ENCODE measurements around the gene COX6A1. TPM values are rescaled to one million over a fixed set of nuclear protein-coding genes. Genes with fewer than 3 reads are reported as not detected.

The COX6A1 gene
- 780 to 819 TPM (median 788 TPM) in 5 replicates for total RNA-seq (2022; extraction: Qiagen RNA extraction; ENCODE audit: low read depth)

GRCh38 chr12:120437735-120438494, at the start of gene COX6A1:
COX6A1 (plus strand) TSS chr12:120438113; CDS start chr12:120438127, 14 bp downstream.

GRCh38 chr12:120445911-120446843, 8.3 kb downstream of the COX6A1 start, which contains the start of the genes GATC and TRIAP1:
GATC (plus strand) TSS chr12:120446444; CDS start chr12:120446481, 37 bp downstream.
TRIAP1 (minus strand) TSS chr12:120446384; CDS start chr12:120446372, 12 bp downstream.

GRCh38 chr12:120469450-120470149, 31.7 kb downstream of the COX6A1 start, which contains the start of gene SRSF9:
SRSF9 (minus strand) TSS chr12:120469748; CDS start chr12:120469609, 139 bp downstream.

Other genes with a start within 250 kb of the COX6A1 start
- gene GCN1, start 243.4 kb upstream of the COX6A1 start, total RNA-seq (2022; extraction: Qiagen RNA extraction; ENCODE audit: low read depth): 42.2 to 66.7 TPM (median 61.5 TPM) in 5 replicates
- 3,409 to 3,570 TPM (median 3,451 TPM) in 5 replicates for gene RPLP0, start 237.0 kb upstream of the COX6A1 start, total RNA-seq (2022; extraction: Qiagen RNA extraction; ENCODE audit: low read depth)
- gene PXN, start 172.4 kb upstream of the COX6A1 start, total RNA-seq (2022; extraction: Qiagen RNA extraction; ENCODE audit: low read depth): 168 to 182 TPM (median 178 TPM) in 5 replicates
- 12.8 TPM in 1 of 5 replicates, not detected in the others for gene RNU4-2, start 146.2 kb upstream of the COX6A1 start, total RNA-seq (2022; extraction: Qiagen RNA extraction; ENCODE audit: low read depth)
- gene RNU4-1, start 144.9 kb upstream of the COX6A1 start, total RNA-seq (2022; extraction: Qiagen RNA extraction; ENCODE audit: low read depth): not detected in 5 replicates
- 0.45 to 1.6 TPM (median 0.94 TPM) in 5 replicates for gene SIRT4, start 135.8 kb upstream of the COX6A1 start, total RNA-seq (2022; extraction: Qiagen RNA extraction; ENCODE audit: low read depth)
- not detected in 5 replicates for gene PLA2G1B, start 110.3 kb upstream of the COX6A1 start, total RNA-seq (2022; extraction: Qiagen RNA extraction; ENCODE audit: low read depth)
- 0.92 to 1.7 TPM (median 1.3 TPM) in 5 replicates for gene MSI1, start 68.9 kb upstream of the COX6A1 start, total RNA-seq (2022; extraction: Qiagen RNA extraction; ENCODE audit: low read depth)
- gene TRIAP1, start 8.3 kb downstream of the COX6A1 start, total RNA-seq (2022; extraction: Qiagen RNA extraction; ENCODE audit: low read depth): 70.8 to 85.1 TPM (median 80.4 TPM) in 5 replicates
- 20.4 to 29.3 TPM (median 26.5 TPM) in 5 replicates for gene GATC, start 8.3 kb downstream of the COX6A1 start, total RNA-seq (2022; extraction: Qiagen RNA extraction; ENCODE audit: low read depth)
- gene SRSF9, start 31.6 kb downstream of the COX6A1 start, total RNA-seq (2022; extraction: Qiagen RNA extraction; ENCODE audit: low read depth): 174 to 227 TPM (median 219 TPM) in 5 replicates
- 628 to 719 TPM (median 667 TPM) in 5 replicates for gene DYNLL1, start 58.0 kb downstream of the COX6A1 start, total RNA-seq (2022; extraction: Qiagen RNA extraction; ENCODE audit: low read depth)
- gene COQ5, start 91.0 kb downstream of the COX6A1 start, total RNA-seq (2022; extraction: Qiagen RNA extraction; ENCODE audit: low read depth): 27.4 to 29.6 TPM (median 27.9 TPM) in 5 replicates
- 96.8 to 114 TPM (median 106 TPM) in 5 replicates for gene RNF10, start 96.2 kb downstream of the COX6A1 start, total RNA-seq (2022; extraction: Qiagen RNA extraction; ENCODE audit: low read depth)
- gene POP5, start 143.3 kb downstream of the COX6A1 start, total RNA-seq (2022; extraction: Qiagen RNA extraction; ENCODE audit: low read depth): 51.4 to 60.8 TPM (median 52.9 TPM) in 5 replicates
- gene CABP1, start 202.5 kb downstream of the COX6A1 start, total RNA-seq (2022; extraction: Qiagen RNA extraction; ENCODE audit: low read depth): 0.27 to 0.60 TPM (median 0.38 TPM) in 5 replicates
- 91.9 to 106 TPM (median 101 TPM) in 5 replicates for gene MLEC, start 249.0 kb downstream of the COX6A1 start, total RNA-seq (2022; extraction: Qiagen RNA extraction; ENCODE audit: low read depth)

Measured in A549 treated with DMSO at 1 μM for 4 hours (cell line).